NOMO-1 (cell line): ENCODE results near the gene CD6.
"Not testable (repeated sequence)": the region's sequence is repeated elsewhere in the genome, so short reads cannot be mapped to it uniquely, and the experiment has no call there.

Experiments
- DNase-seq, 2 experiments: peaks; one replicate each; lab custom pipeline; 2025; ENCODE audit not compliant: unreplicated experiment in 2 of 2; lab: John Stamatoyannopoulos, UW

The CD6 gene

GRCh38 chr11:61049063-61049377 is 77.5 kb downstream of the CD6 start:
- no peak for DNase-seq

GRCh38 chr11:61049859-61050258 is 78.4 kb downstream of the CD6 start:
- DNase-seq: no peak

- DNase-seq: no peak
Measured at GRCh38 chr11:61052182-61052972, 80.9 kb downstream of the CD6 start.

- DNase-seq: no peak
Measured at GRCh38 chr11:61053191-61053590, 81.7 kb downstream of the CD6 start.

- DNase-seq: no peak
Measured at GRCh38 chr11:61054513-61054912, 83.0 kb downstream of the CD6 start.

- DNase-seq: no peak
Measured at GRCh38 chr11:61054927-61055562, 83.6 kb downstream of the CD6 start.

GRCh38 chr11:61055776-61056175 is 84.3 kb downstream of the CD6 start:
- no peak for DNase-seq

- DNase-seq: no peak
Measured at GRCh38 chr11:61056571-61056970, 85.1 kb downstream of the CD6 start.

- DNase-seq: no peak
Measured at GRCh38 chr11:61056981-61057380, 85.5 kb downstream of the CD6 start.

- DNase-seq: no peak
Measured at GRCh38 chr11:61057615-61058014, 86.1 kb downstream of the CD6 start.

- no peak for DNase-seq
Measured at GRCh38 chr11:61058583-61059259, 87.2 kb downstream of the CD6 start.

- no peak for DNase-seq
Measured at GRCh38 chr11:61059260-61059752, 87.8 kb downstream of the CD6 start.

GRCh38 chr11:61061081-61061826 is 89.8 kb downstream of the CD6 start:
- DNase-seq: peak; percentile 84 to 95

- DNase-seq: no peak
Measured at GRCh38 chr11:61062181-61062930, 90.9 kb downstream of the CD6 start.

GRCh38 chr11:61065236-61065635 is 93.8 kb downstream of the CD6 start:
- not testable (repeated sequence) for DNase-seq

- DNase-seq: no peak
Measured at GRCh38 chr11:61065955-61066638, 94.6 kb downstream of the CD6 start.

- no peak for DNase-seq
Measured at GRCh38 chr11:61066645-61067044, 95.2 kb downstream of the CD6 start.

GRCh38 chr11:61067782-61068446 is 96.4 kb downstream of the CD6 start:
- no peak for DNase-seq

- DNase-seq: no peak
Measured at GRCh38 chr11:61068581-61068980, 97.1 kb downstream of the CD6 start.
